ENCODE results near the gene TMEM63A. TPM values are rescaled to one million over a fixed set of nuclear protein-coding genes. Genes with fewer than 3 reads are reported as not detected.

Gene TMEM63A
- total RNA-seq, 1 experiment from 2014 or later: 303 TPM

- H3K27ac Mint-ChIP-seq (ENCODE audit: unreplicated experiment): no peak overlapping the region
- no peaks in the 10 kb centered on the region for H3K4me1 Mint-ChIP-seq (ENCODE audit: low read depth, unreplicated experiment)
Measured at GRCh38 chr1:225828706-225829345, 53.4 kb downstream of the TMEM63A start.

GRCh38 chr1:225827076-225827475 is 55.1 kb downstream of the TMEM63A start:
- no peak for DNase-seq
- TF ChIP-seq CTCF (IDR thresholded peaks at IDR 0.05; ENCODE audit: unreplicated experiment): no peak
- Mint-ChIP-seq H3K27ac (ENCODE audit: unreplicated experiment) (no peak overlapping the region), H3K27me3 (ENCODE audit: unreplicated experiment) (no peaks in the 10 kb centered on the region), H3K4me3 (ENCODE audit: low read depth, unreplicated experiment) (no peak overlapping the region), H3K4me1 (ENCODE audit: low read depth, unreplicated experiment) (no peaks in the 10 kb centered on the region), H3K36me3 (ENCODE audit: insufficient read depth, unreplicated experiment) (peaks cover 8% of the 10 kb centered on the region), H3K9me3 (ENCODE audit: low read depth, unreplicated experiment) (no peaks in the 10 kb centered on the region)
- CTCF ChIA-PET: no interaction called here
- intact Hi-C loops (cut with micrococcal nuclease; ENCODE audit: unreplicated experiment): no loop called here
- BruUV-seq (replicated peaks): no TSS peak

More at GRCh38 chr1:225828706-225829345, 53.4 kb downstream of the TMEM63A start:
- no peak overlapping the region for H3K4me3 Mint-ChIP-seq (ENCODE audit: low read depth, unreplicated experiment)
- H3K36me3 Mint-ChIP-seq (ENCODE audit: insufficient read depth, unreplicated experiment): peaks cover 18% of the 10 kb centered on the region
- H3K9me3 Mint-ChIP-seq (ENCODE audit: low read depth, unreplicated experiment): no peaks in the 10 kb centered on the region
- no peak for TF ChIP-seq CTCF (IDR thresholded peaks at IDR 0.05; ENCODE audit: unreplicated experiment)
- CTCF ChIA-PET: interaction anchor here (0.6 to 0.8 kb wide), 3 partner anchors 14 to 1956 kb away, joined by 3 to 5 read pairs (median 3); no protein-coding TSS in a partner anchor
- intact Hi-C loops (cut with micrococcal nuclease; ENCODE audit: unreplicated experiment): no loop called here
- BruUV-seq (replicated peaks): no TSS peak
- DNase-seq: no peak
- H3K27me3 Mint-ChIP-seq (ENCODE audit: unreplicated experiment): no peaks in the 10 kb centered on the region

- TF ChIP-seq CTCF (IDR thresholded peaks at IDR 0.05; ENCODE audit: unreplicated experiment): no peak
- CTCF ChIA-PET: interaction anchor here (0.6 to 0.7 kb wide), 2 partner anchors 140 to 386 kb away, joined by 4 to 5 read pairs; no protein-coding TSS in a partner anchor
- Mint-ChIP-seq H3K27ac (ENCODE audit: unreplicated experiment) (no peak overlapping the region), H3K4me3 (ENCODE audit: low read depth, unreplicated experiment) (no peak overlapping the region), H3K4me1 (ENCODE audit: low read depth, unreplicated experiment) (no peaks in the 10 kb centered on the region), H3K9me3 (ENCODE audit: low read depth, unreplicated experiment) (no peaks in the 10 kb centered on the region), H3K36me3 (ENCODE audit: insufficient read depth, unreplicated experiment) (peaks cover 8% of the 10 kb centered on the region), H3K27me3 (ENCODE audit: unreplicated experiment) (no peaks in the 10 kb centered on the region)
- no peak for DNase-seq
- intact Hi-C loops (cut with micrococcal nuclease; ENCODE audit: unreplicated experiment): no loop called here
- BruUV-seq (replicated peaks): no TSS peak
Measured at GRCh38 chr1:225825607-225826007, 56.6 kb downstream of the TMEM63A start.

- no peak for DNase-seq
- no TSS peak for BruUV-seq (replicated peaks)
- Mint-ChIP-seq H3K4me1 (ENCODE audit: low read depth, unreplicated experiment) (no peaks in the 10 kb centered on the region), H3K27me3 (ENCODE audit: unreplicated experiment) (no peaks in the 10 kb centered on the region), H3K27ac (ENCODE audit: unreplicated experiment) (no peak overlapping the region), H3K36me3 (ENCODE audit: insufficient read depth, unreplicated experiment) (peaks cover 8% of the 10 kb centered on the region), H3K4me3 (ENCODE audit: low read depth, unreplicated experiment) (no peak overlapping the region), H3K9me3 (ENCODE audit: low read depth, unreplicated experiment) (no peaks in the 10 kb centered on the region)
- CTCF ChIA-PET: no interaction called here
- intact Hi-C loops (cut with micrococcal nuclease; ENCODE audit: unreplicated experiment): no loop called here
- TF ChIP-seq CTCF (IDR thresholded peaks at IDR 0.05; ENCODE audit: unreplicated experiment): no peak
Measured at GRCh38 chr1:225825078-225825477, 57.1 kb downstream of the TMEM63A start.

Data from Calu3 (cell line).